Activated CD4-positive, alpha-beta T cell treated with anti-CD3 and anti-CD28 coated beads for 1 hour (primary cell): ENCODE data around the gene GNG2.

Experiments used
- DNase-seq: peaks from one replicate; pipeline ENCODE4 v3.0.0-alpha.2; 2020

Gene GNG2

GRCh38 chr14:52000019-52000582, 139.7 kb downstream of the GNG2 start:
- DNase-seq, result no peak

GRCh38 chr14:52000696-52001095, 140.3 kb downstream of the GNG2 start:
- DNase-seq, result no peak

- no peak for DNase-seq
These were observed 142.1 kb downstream of the GNG2 start for GRCh38 chr14:52002542-52002941.

- DNase-seq, result no peak
These were observed 142.9 kb downstream of the GNG2 start for GRCh38 chr14:52003324-52003723.

GRCh38 chr14:52005625-52006024, 145.2 kb downstream of the GNG2 start:
- DNase-seq, result no peak

- no peak for DNase-seq
These were observed 145.9 kb downstream of the GNG2 start for GRCh38 chr14:52006361-52006760.

- no peak for DNase-seq
These were observed 146.8 kb downstream of the GNG2 start for GRCh38 chr14:52007211-52007610.

- no peak for DNase-seq
These were observed 147.2 kb downstream of the GNG2 start for GRCh38 chr14:52007637-52008036.

- no peak for DNase-seq
These were observed 147.7 kb downstream of the GNG2 start for GRCh38 chr14:52008136-52008535.

GRCh38 chr14:52010173-52010693, 149.8 kb downstream of the GNG2 start:
- DNase-seq, result no peak

GRCh38 chr14:52011523-52011922, 151.1 kb downstream of the GNG2 start:
- DNase-seq, result no peak

- DNase-seq, result no peak
These were observed 152.2 kb downstream of the GNG2 start for GRCh38 chr14:52012635-52013034.

- DNase-seq, result no peak
These were observed 153.7 kb downstream of the GNG2 start for GRCh38 chr14:52013984-52014600.

GRCh38 chr14:52014601-52015267, 154.3 kb downstream of the GNG2 start:
- no peak for DNase-seq

GRCh38 chr14:52015411-52016030, 155.1 kb downstream of the GNG2 start:
- no peak for DNase-seq

- no peak for DNase-seq
These were observed 157.8 kb downstream of the GNG2 start for GRCh38 chr14:52018252-52018651.

- no peak for DNase-seq
These were observed 158.6 kb downstream of the GNG2 start for GRCh38 chr14:52018970-52019369.
